NCI-H774 (cell line): ENCODE data around the gene ERVFRD-1.

ENCODE experiments used
- DNase-seq: peaks from one replicate; lab custom pipeline; 2025; lab: John Stamatoyannopoulos, UW

The ERVFRD-1 gene, protein sequence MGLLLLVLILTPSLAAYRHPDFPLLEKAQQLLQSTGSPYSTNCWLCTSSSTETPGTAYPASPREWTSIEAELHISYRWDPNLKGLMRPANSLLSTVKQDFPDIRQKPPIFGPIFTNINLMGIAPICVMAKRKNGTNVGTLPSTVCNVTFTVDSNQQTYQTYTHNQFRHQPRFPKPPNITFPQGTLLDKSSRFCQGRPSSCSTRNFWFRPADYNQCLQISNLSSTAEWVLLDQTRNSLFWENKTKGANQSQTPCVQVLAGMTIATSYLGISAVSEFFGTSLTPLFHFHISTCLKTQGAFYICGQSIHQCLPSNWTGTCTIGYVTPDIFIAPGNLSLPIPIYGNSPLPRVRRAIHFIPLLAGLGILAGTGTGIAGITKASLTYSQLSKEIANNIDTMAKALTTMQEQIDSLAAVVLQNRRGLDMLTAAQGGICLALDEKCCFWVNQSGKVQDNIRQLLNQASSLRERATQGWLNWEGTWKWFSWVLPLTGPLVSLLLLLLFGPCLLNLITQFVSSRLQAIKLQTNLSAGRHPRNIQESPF

DNA sequence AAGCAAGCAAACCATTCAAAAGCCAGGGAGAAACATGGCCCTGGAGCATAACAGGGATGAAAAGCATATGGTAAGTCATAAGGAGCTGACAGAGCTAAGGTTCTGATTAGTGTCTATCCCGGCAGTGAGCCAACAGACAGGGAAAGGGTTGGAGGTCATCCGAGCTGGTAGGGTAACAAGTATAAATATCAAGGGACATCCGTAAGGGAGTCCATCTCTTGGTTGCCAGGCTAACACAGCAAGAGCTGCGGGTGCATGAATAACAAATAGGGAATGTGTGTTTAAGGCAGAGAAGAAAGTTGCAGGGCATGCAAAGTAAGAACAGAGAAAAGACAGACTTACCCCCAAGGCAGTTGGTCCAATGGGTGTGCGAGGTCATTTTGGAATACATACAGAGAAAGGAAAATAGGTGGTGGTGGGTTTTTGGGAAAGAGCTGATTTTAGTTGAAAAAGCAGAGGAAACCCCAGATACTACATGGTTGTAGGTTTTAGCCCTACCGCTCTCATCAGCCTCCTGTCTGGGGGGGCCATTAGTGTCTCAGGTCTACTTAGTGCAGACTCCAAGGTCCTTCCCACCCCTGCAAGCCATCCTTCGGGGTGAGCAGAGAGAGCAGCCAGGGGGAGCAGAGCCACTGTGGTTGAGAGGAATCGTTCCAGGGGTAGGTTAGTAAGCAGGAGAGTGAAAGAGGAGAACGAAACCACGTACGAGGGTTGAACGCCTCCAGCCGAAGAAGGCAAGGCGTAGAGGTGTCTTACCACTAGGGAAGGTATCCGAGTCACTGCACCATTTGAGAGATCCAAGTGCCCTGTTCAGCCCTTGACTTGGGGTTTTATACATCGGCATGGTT is at the start of gene ERVFRD-1:
Gene ERVFRD-1, minus strand, starts transcription at position 805 of the 848 bp plus-strand sequence. CDS start 6,415 bp downstream, outside the sequence.
- DNase-seq = no peak

DNA sequence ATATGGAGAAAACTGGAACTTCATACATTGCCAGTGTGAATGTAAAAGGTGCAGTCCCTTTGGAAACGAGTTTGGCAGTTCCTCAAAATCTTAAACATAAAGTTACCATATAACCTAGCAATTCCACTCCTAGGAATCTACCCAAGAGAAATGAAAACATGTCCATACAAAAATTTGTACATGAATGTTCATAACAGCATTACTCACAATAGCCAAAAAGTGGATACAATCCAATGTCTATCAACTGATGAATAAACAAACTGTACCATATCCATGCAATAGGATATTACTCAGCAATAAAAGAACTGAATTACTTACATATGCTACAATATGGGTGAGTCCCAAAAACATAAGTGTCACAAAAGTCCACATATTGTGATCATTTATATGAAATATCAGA is 48.7 kb upstream of the ERVFRD-1 start:
- DNase-seq = no peak

DNA sequence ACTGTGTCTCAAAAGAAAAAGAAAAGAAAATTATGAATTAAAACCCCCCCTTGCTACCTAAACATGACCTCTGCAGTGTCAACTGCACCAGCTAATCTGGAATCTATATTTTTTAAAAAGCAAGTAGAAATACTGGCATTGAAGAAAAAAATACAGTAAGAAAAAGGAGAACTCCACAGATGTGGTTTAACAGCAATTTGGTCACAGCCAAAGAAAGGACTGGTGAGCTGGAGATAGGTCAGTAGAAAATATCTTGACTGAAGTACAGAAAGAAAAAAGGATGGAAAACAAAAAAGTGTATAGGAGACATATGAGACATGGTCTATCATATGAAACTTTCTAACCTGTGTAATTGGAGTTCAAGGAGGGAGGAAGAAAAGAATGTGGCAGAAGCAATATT is 44.1 kb upstream of the ERVFRD-1 start:
- no peak for DNase-seq

DNA sequence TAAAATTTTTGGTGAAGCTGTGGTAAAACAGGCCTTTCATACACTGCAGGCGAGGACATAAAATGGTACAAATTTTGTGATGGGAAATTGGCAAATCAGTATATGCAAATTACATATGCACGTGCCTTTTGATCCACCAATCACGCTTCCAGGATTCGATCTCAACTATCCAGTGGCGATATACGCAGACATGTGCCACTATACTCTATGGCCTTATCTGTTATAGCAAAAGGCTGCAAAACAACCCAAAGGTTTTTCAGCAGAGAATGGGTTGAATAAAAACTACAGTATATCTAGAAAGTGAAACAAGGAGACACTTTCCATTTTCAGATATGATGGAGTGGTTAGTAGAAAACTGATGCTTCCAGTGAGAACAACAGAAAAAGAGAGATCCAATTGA is 41.9 kb upstream of the ERVFRD-1 start:
- no peak for DNase-seq

DNA sequence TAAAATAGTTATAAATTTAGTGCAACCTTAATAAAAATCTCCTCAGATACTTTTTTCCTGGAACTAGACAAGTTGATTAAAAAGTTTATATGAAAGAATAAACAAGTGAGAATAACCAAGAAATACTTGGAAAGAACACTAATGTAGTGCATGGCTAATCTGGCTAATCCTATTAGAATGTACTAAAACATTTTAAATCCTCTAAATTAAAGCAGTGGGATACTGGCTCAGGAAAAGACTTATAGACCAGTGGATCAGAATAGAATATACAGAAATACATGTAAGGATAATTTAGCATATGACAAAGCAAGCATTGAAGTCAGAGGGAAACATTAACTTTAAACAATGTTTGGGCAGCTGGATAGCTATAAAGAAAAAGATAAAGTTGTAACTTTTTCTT is 41.1 kb upstream of the ERVFRD-1 start:
- DNase-seq = no peak

DNA sequence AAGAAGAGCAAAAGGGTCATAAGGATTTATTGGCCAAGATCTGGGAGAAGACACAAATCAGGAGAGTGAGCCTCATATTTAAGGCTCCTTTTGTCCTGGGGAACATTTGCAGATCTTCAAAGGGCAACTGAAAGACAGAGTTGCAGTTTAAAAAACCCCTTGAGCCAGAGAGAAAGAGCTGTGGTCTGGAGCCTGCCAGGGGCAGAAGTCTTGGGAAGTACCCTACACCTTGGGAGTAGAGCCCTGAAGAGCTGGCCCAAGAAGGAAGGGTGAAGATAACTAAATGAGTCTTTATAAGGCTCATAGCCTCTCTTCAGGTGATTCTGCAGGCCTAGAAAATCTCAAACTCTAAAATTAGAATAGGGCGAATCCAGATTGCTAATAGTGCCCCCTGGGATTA is 40.0 kb upstream of the ERVFRD-1 start:
- DNase-seq = no peak

DNA sequence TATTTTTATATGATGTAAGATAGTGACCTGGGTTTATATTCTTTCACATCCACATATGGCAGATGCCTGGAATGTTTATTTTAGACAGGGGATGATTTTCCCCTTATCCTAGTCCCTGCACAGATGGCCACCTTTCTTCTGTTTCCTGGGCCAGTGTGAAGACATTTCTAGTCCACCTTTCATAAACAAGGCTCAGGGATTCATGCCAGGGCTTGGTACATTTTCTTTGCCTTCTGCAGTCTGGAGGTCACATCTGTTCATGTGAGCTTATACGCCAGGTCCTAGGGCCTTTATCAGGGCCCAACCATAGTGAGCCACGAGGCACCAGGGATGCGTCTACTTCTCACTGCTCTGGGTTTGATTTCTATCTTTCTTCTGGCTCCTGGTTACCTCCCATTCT is 38.0 kb upstream of the ERVFRD-1 start:
- no peak for DNase-seq

DNA sequence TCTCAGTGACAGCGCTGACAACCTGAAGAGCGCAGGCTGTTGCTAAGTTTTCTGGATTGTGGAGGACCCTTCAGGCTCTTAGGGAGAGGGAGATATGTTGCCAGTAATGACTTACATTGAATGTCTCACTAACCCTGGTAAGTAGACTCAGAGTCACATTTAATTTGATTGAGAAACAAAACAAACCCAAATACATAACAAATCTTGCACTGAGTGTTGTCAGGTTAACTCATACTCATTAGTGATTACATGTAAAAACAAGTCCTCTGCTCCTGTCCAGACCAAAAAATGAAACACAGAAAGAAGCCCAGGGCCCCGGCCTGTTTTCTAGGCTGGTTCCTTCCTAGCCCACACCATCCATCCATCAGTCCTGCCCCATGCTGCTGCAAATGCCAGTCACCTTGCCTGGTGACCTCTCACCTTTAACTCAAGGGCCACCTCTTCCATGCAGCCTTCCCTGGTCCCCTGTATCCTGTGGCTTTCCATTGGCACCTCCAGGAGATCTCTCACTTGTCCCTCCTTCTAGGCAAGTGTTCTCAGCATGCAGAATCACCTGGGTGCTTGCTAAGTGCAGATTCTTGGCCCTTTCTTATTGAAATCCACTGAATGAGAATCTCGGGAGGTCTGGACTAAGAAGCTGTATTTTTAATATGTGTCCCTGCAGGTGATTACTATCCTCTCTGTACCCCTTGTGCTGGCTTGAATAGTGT is 34.7 kb upstream of the ERVFRD-1 start:
- no peak for DNase-seq

DNA sequence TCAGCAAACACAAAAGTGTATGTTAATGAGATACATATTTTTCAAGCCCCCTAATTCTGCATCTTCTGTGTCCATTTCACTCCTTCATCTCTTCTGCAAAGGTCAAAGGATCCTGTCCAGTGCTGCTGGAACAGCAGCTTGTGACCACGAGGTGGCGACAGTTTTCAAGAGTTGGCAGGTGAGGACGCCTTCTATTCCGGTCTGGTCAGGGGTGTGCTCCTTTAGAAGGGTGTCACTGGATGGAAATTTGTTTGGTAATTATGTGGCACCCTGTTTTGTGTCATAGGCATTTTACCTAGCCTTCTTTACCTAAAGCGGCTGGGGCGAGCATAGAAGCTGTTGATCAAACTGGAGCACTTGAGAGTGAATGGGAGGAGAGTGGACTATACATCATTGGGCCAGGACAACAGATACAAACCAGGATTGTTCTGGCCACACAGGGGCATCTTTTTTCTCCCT is 32.9 kb upstream of the ERVFRD-1 start:
- peak; percentile 49 for DNase-seq

DNA sequence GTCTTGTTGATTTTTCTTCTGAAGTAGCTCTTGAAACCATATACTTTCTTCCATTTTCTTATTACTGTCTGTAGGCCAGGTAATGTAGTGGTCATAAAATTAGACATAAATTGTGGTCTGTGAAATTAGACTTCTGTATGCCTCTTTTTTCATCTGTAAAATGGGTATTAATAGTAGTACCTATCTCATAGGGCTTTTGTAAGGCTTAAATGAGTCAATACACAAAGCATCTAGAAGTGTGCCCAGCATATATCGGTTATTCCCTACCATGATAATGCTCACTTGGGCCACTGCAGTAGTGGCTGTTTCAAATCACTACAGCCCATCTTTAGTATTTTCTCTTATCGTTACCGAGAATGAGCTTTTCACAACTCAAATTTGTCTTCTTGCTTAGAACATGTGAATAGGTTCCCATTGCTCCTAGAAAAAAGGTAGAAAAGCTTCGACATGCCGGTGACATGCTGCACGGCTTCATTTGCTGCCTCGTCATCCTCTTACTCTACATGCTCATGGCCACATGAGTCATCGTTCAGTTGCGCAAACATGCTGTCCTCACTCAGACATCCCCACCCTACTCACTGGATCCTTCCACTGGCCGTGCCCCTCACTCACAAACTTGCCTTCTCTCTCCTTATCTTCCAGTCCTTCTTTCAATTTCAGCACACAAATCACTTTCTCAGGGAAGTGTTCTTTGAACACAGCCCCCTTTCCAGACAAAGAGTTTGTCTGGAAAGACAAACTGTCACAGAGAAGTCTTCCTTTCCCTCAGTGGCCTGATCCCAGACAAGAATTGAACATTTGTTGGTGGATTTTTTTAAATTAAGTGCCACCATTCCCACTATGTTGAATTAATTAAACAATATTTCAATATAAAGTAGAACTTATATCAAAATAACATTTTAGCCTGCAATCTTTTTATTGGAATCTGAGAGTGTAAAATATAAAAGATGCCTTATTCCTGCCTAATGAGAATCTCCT is 32.2 kb upstream of the ERVFRD-1 start:
- DNase-seq = no peak

DNA sequence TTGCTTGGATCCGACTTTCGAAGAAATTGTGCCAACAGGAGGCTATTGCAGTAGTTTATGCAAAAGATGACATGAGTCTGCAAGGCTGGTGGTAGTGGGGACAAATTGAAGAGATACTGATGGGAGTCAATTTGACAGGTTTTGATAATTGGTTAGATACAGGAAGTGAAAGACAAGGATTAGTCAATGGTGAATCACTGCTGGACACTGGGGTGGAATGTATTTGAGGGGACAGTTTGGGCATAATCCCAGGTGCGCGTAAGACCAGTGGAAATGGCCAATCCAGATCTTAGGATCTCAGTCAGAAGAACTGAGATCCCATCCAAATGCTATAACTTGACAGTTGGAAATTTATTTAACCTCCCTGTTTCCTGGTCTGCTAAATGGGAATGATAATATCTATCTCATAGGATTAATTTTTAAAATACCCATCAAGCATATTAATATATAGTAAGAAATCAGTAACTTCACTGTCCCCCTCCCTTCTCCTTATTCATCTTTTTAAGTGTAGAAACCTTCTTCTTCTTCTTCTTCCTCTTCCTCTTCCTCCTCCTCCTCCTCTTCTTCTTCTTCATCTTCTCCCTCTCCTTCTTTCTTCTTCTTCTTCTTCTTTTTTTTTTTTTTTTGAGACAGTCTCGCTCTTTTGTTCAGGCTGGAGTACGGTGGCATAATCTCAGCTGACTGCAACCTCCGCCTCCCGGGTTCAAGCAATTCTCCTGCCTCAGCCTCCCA is 30.9 kb upstream of the ERVFRD-1 start:
- DNase-seq = no peak

DNA sequence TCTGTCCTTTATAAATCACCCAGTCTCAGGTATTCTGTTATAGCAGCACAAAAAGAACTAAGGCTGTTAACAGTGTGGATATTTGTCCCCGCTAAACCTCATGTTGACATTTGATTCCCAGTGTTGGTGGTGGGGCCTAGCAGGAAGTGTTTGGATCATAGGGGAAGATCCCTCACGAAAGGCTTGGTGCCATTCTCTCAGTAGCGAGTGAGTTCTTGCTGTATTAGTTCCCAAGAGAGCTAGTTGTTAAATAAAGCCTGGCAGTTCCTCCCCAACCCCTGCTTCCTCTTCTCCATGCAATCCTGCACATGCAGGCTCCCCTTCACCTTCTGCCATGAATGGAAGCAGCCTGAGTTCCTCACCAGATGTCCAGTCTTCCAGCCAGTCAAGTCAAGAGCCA is 29.8 kb upstream of the ERVFRD-1 start:
- no peak for DNase-seq

DNA sequence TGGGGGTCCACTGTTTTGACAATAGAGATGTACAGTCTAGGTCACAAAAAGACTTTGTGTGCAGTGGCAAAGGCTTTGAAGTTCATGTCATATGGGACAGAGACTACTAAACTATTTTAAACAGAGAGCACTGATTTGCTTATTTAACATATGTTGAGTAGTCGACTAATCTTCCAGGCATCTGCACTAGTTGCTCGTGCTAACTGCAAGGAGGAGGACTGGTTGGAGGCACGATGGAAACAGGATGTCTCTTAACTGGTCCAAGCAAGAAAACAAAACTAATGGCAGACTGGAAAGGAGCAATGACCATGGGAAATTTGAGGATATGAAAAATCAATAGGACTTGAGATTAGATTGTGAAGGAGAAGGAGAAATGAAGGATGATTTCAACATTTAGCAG is 28.5 kb upstream of the ERVFRD-1 start:
- DNase-seq = no peak

DNA sequence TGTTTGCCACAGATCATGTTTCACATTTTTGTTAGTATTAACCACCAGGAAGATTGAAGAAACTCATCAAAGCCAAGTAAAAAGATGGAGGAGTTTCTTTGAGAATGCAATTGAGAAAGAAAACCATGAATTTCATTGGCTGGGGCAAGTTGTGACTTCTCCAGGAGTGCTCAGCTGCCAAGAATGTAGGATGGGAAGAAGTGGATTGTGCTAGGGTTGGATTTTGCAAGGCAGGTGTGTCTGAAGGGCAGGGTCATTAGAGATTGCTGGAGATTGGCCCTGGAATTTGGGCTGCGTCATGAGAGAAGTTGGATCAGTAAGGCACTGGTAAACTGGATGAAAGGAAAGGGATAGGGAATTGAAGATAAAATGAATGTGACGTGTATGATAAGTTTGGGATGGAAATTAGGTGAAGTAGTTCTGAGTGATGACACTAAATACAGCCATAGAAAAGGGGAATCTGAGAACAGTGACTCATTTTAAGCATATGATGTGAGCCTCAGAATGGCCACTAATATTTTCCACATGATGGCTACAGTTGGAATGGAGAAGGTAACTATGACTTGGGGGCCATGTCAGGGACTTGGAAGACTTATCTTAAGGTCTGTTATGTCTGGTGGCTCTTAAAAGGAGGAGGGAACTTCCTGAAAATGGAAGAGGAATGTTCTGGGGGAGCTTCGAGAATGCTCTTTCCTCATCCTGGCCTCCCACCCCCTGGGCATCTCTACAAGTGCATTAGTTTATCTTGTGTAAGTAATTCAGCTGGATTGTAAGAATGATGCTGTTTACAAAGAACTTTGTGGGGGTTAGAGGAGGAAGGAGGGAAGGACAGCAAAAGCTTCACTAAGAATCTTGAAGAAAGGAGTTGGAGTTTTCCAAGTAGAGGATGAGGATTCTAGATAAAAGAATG is 27.8 kb upstream of the ERVFRD-1 start:
- no peak for DNase-seq

DNA sequence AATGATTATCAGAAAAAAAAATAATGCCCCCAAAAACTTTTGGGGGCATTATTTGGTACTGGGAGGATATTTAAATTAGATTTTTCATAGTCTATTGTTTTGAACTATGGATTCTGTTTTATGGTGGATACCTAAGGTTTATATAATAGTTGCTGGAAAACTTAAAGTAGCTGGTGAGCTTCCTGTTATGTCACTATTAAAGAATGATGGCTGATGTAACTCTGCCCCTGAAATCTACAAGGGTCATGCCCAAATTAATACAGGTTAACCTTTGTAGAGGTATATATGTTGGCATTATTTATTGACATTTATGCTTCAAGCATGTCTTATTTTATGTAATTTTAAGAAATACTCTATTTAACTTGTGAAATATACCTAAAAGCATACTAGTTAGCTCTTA is 25.3 kb upstream of the ERVFRD-1 start:
- no peak for DNase-seq

DNA sequence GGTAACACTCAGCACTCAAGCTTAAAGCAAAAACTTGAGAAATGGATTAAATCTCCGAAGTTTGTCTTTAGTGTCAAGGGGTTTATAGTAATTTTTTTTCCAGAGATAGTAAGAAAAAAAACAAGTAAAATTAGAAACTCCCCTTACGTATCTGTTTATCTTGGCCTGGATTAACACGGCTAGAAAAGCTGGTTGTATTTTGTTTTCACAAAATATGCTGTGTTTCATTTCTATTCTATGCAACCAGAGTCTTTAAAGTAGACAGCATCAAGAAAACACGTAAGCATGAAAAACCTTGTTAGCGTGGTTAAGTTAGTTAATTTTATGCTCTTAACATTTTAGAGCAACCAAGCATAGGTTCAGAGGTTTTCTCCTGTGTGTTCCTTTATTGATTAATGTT is 21.8 kb upstream of the ERVFRD-1 start:
- no peak for DNase-seq

DNA sequence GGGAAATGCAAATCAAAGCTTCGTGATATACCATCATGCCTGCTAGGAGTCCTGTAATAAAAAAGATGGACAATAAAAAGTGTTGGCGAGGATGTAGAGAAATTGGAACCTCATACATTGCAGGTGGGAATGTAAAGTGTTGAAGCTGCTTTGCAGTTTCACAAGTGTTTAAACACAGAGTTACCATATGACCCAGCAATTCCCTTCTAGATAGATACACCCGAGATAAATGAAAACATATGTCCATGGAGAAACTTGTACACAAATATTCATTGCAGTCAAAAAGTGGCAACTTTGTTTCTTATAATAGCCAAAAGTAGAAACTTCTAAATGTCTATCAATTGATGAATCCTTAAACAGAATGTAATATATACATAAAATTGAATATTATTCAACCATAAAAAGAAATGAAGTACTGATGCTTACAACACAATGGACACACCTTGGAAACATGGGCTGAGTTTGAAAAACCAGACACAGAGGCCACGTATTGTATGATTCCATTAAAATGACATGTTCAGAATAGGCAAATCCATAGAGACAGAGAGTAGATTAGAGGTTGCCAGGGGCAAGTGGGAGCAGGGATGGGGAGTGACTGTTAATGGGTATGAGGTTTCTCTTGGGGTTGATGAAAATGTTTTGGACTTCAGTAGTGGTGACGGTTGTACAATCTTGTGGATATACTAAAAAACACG is 20.8 kb upstream of the ERVFRD-1 start:
- DNase-seq = no peak

DNA sequence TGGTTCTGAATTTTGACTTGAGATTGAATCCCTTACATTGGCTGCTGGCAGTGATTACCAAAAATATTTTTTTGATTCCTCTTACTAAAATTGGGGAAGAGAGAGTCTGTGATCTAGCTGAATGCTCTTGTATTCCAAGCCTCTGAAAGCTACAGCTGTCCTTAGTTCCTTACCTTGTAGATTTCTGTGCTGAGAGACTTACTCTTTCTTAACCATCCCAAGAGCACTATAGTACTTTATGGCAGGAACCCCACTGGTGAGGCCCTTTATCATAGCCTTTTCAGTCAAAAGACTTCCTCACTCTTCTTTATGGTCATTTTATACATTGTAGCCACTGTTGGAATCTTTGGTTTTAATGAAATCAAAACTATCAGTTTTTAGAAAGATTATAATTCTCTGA is 19.1 kb upstream of the ERVFRD-1 start:
- DNase-seq = no peak
